ENCODE results near the gene DLG2.

DNA sequence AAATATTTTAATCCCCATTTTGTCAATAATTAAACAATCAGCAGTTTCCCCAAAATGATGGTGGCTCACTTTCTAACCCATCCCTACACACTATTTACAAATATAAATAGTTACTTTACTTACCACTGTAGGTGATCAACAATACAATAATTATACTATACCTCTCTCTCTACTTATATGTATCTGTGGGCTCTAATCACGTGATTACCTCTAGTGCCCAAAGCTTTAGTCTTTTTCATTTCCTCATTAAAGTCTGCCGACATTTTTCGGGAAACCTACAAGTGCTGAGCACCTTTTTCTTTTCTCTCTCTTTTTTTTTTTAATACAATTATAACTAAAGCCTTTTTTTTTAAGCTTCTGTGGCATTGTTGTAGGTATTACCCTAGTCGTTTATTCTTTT is 23.9 kb downstream of the DLG2 start:
- TF ChIP-seq CTCF (IDR thresholded peaks at IDR 0.05) (no peak), POLR2A (IDR thresholded peaks at IDR 0.05) (no peak)
